Activated naive CD4-positive, alpha-beta T cell treated with anti-CD3 and anti-CD28 coated beads, Interleukin-2, amount 10 ng/mL, durations not matched to agents 7 days and 5 days (primary cell): ENCODE data around the gene ADTRP.
A peak's percentile ranks its signal among the peaks of the same experiment; 100 is the strongest.

Experiments used
- CTCF ChIA-PET: fragments of 350-600 bp; sonication (Branson Sonifier 250); formaldehyde crosslinking; loops from one replicate; lab custom pipeline; 2021; ENCODE audit warnings: antibody characterized with exemption; lab: Charles Lee
- DNase-seq: peaks from one replicate; pipeline ENCODE4 v3.0.0-alpha.2; 2020
- H3K27ac Mint-ChIP-seq: one replicate; pipeline ENCODE4 v1.8.0; 2021; ENCODE audit warnings: mild to moderate bottlenecking, moderate library complexity, mixed read lengths
- H3K27me3 Mint-ChIP-seq: one replicate; pipeline ENCODE4 v1.8.0; 2021; ENCODE audit warnings: mild to moderate bottlenecking, mixed read lengths
- H3K36me3 Mint-ChIP-seq: one replicate; pipeline ENCODE4 v1.8.0; 2021; ENCODE audit warnings: mixed read lengths
- H3K4me1 Mint-ChIP-seq: one replicate; pipeline ENCODE4 v1.8.0; 2021; ENCODE audit warnings: mixed read lengths
- H3K4me3 Mint-ChIP-seq: one replicate; pipeline ENCODE4 v1.8.0; 2021; ENCODE audit warnings: mild to moderate bottlenecking, moderate library complexity, mixed read lengths
- H3K9me3 Mint-ChIP-seq: one replicate; pipeline ENCODE4 v1.8.0; 2021; ENCODE audit warnings: mixed read lengths

The ADTRP gene

GRCh38 chr6:11727346-11727997, 51.1 kb downstream of the ADTRP start:
- H3K27me3 Mint-ChIP-seq, result no peaks in the 10 kb centered on the region
- CTCF ChIA-PET, result no interaction called here
- H3K4me1 Mint-ChIP-seq, result peaks cover 91% of the 10 kb centered on the region
- H3K9me3 Mint-ChIP-seq, result peaks cover 5% of the 10 kb centered on the region
- no peak for DNase-seq
- peaks cover 22% of the 10 kb centered on the region for H3K36me3 Mint-ChIP-seq
- H3K27ac Mint-ChIP-seq, result peak overlapping the region; percentile 94
- H3K4me3 Mint-ChIP-seq, result peak overlapping the region; percentile 71

GRCh38 chr6:11724286-11724685, 54.3 kb downstream of the ADTRP start:
- Mint-ChIP-seq H3K4me3 (no peak overlapping the region), H3K27me3 (no peaks in the 10 kb centered on the region), H3K9me3 (peaks cover 6% of the 10 kb centered on the region), H3K27ac (no peak overlapping the region), H3K36me3 (peaks cover 39% of the 10 kb centered on the region), H3K4me1 (peaks cover 70% of the 10 kb centered on the region)
- DNase-seq, result no peak
- CTCF ChIA-PET, result interaction anchor here (1.5 to 2.4 kb wide), 2 partner anchors 10 to 334 kb away, joined by 3 to 8 read pairs; no protein-coding TSS in a partner anchor

- Mint-ChIP-seq H3K36me3 (peaks cover 44% of the 10 kb centered on the region), H3K27ac (peak overlapping the region; percentile 74), H3K4me1 (peaks cover 57% of the 10 kb centered on the region), H3K27me3 (no peaks in the 10 kb centered on the region), H3K9me3 (peaks cover 6% of the 10 kb centered on the region), H3K4me3 (no peak overlapping the region)
- no peak for DNase-seq
- CTCF ChIA-PET, result interaction anchor here (1.0 to 2.4 kb wide), 6 partner anchors 9 to 336 kb away, joined by 3 to 8 read pairs (median 3); no protein-coding TSS in a partner anchor
These were observed 55.6 kb downstream of the ADTRP start for GRCh38 chr6:11722805-11723631.

GRCh38 chr6:11722220-11722619, 56.4 kb downstream of the ADTRP start:
- H3K4me3 Mint-ChIP-seq, result no peak overlapping the region
- peaks cover 50% of the 10 kb centered on the region for H3K36me3 Mint-ChIP-seq
- no peak for DNase-seq
- peaks cover 6% of the 10 kb centered on the region for H3K9me3 Mint-ChIP-seq
- H3K27ac Mint-ChIP-seq, result peak overlapping the region; percentile 20
- H3K4me1 Mint-ChIP-seq, result peaks cover 53% of the 10 kb centered on the region
- no peaks in the 10 kb centered on the region for H3K27me3 Mint-ChIP-seq
- CTCF ChIA-PET, result interaction anchor here (1.0 to 2.4 kb wide), 5 partner anchors 8 to 67 kb away, joined by 3 to 8 read pairs (median 4); no protein-coding TSS in a partner anchor

- peaks cover 3% of the 10 kb centered on the region for H3K9me3 Mint-ChIP-seq
- peaks cover 44% of the 10 kb centered on the region for H3K36me3 Mint-ChIP-seq
- CTCF ChIA-PET, result no interaction called here
- no peaks in the 10 kb centered on the region for H3K27me3 Mint-ChIP-seq
- no peak for DNase-seq
- peaks cover 49% of the 10 kb centered on the region for H3K4me1 Mint-ChIP-seq
- no peak overlapping the region for H3K27ac Mint-ChIP-seq
- no peak overlapping the region for H3K4me3 Mint-ChIP-seq
These were observed 60.1 kb downstream of the ADTRP start for GRCh38 chr6:11718463-11718862.

- Mint-ChIP-seq H3K4me1 (peaks cover 49% of the 10 kb centered on the region), H3K36me3 (peaks cover 42% of the 10 kb centered on the region), H3K4me3 (no peak overlapping the region), H3K27me3 (no peaks in the 10 kb centered on the region), H3K27ac (no peak overlapping the region), H3K9me3 (peaks cover 3% of the 10 kb centered on the region)
- CTCF ChIA-PET, result no interaction called here
- no peak for DNase-seq
These were observed 60.6 kb downstream of the ADTRP start for GRCh38 chr6:11718031-11718430.

- H3K9me3 Mint-ChIP-seq, result no peaks in the 10 kb centered on the region
- peaks cover 65% of the 10 kb centered on the region for H3K4me1 Mint-ChIP-seq
- H3K4me3 Mint-ChIP-seq, result peak overlapping the region; percentile 48
These were observed 63.8 kb downstream of the ADTRP start for GRCh38 chr6:11714798-11715285.

GRCh38 chr6:11714116-11714797, 64.3 kb downstream of the ADTRP start:
- peak overlapping the region; percentile 94 for H3K27ac Mint-ChIP-seq
- CTCF ChIA-PET, result interaction anchor here (1.5 to 1.8 kb wide), 2 partner anchors 9 to 17 kb away, joined by 6 to 8 read pairs; no protein-coding TSS in a partner anchor
- peak; percentile 66 for DNase-seq
- peak overlapping the region; percentile 48 for H3K4me3 Mint-ChIP-seq
- no peaks in the 10 kb centered on the region for H3K9me3 Mint-ChIP-seq
- H3K27me3 Mint-ChIP-seq, result no peaks in the 10 kb centered on the region
- H3K4me1 Mint-ChIP-seq, result peaks cover 68% of the 10 kb centered on the region
- H3K36me3 Mint-ChIP-seq, result peaks cover 39% of the 10 kb centered on the region

More at GRCh38 chr6:11714798-11715285, 63.8 kb downstream of the ADTRP start:
- no peaks in the 10 kb centered on the region for H3K27me3 Mint-ChIP-seq
- peak overlapping the region; percentile 94 for H3K27ac Mint-ChIP-seq
- CTCF ChIA-PET, result interaction anchor here (1.5 to 1.8 kb wide), 2 partner anchors 8 to 17 kb away, joined by 6 to 8 read pairs; no protein-coding TSS in a partner anchor
- peaks cover 45% of the 10 kb centered on the region for H3K36me3 Mint-ChIP-seq
- no peak for DNase-seq

GRCh38 chr6:11712760-11713159, 65.8 kb downstream of the ADTRP start:
- DNase-seq, result no peak
- peak overlapping the region; percentile 94 for H3K27ac Mint-ChIP-seq
- no peaks in the 10 kb centered on the region for H3K27me3 Mint-ChIP-seq
- peaks cover 34% of the 10 kb centered on the region for H3K36me3 Mint-ChIP-seq
- CTCF ChIA-PET, result interaction anchor here (0.6 to 1.9 kb wide), 2 partner anchors 9 to 11 kb away, joined by 4 to 7 read pairs; no protein-coding TSS in a partner anchor
- H3K4me3 Mint-ChIP-seq, result no peak overlapping the region
- no peaks in the 10 kb centered on the region for H3K9me3 Mint-ChIP-seq
- peaks cover 71% of the 10 kb centered on the region for H3K4me1 Mint-ChIP-seq

GRCh38 chr6:11711984-11712711, 66.5 kb downstream of the ADTRP start:
- Mint-ChIP-seq H3K4me3 (no peak overlapping the region), H3K9me3 (no peaks in the 10 kb centered on the region), H3K36me3 (peaks cover 28% of the 10 kb centered on the region), H3K4me1 (peaks cover 68% of the 10 kb centered on the region), H3K27ac (peak overlapping the region; percentile 94), H3K27me3 (no peaks in the 10 kb centered on the region)
- DNase-seq, result no peak
- CTCF ChIA-PET, result interaction anchor here (0.6 to 1.9 kb wide), 4 partner anchors 10 to 522 kb away, joined by 3 to 7 read pairs (median 4); no protein-coding TSS in a partner anchor

GRCh38 chr6:11711003-11711983, 67.3 kb downstream of the ADTRP start:
- Mint-ChIP-seq H3K27ac (peak overlapping the region; percentile 94), H3K9me3 (no peaks in the 10 kb centered on the region), H3K36me3 (peaks cover 27% of the 10 kb centered on the region), H3K4me3 (peak overlapping the region; percentile 6), H3K4me1 (peaks cover 68% of the 10 kb centered on the region), H3K27me3 (no peaks in the 10 kb centered on the region)
- CTCF ChIA-PET, result interaction anchor here (0.7 to 1.9 kb wide), 6 partner anchors 9 to 522 kb away, joined by 3 to 7 read pairs (median 3); partner anchors contain the start of gene HIVEP1
- peak; percentile 43 for DNase-seq

- Mint-ChIP-seq H3K27ac (peak overlapping the region; percentile 93), H3K4me3 (no peak overlapping the region), H3K36me3 (peaks cover 21% of the 10 kb centered on the region), H3K9me3 (no peaks in the 10 kb centered on the region), H3K27me3 (no peaks in the 10 kb centered on the region), H3K4me1 (peaks cover 62% of the 10 kb centered on the region)
- peak; percentile 68 for DNase-seq
- CTCF ChIA-PET, result interaction anchor here (0.8 to 1.2 kb wide), 4 partner anchors 13 to 302 kb away, joined by 3 read pairs; partner anchors contain the start of gene HIVEP1
These were observed 68.3 kb downstream of the ADTRP start for GRCh38 chr6:11710311-11710761.
